Measurements from ENCODE around the gene LIM2.
A peak's percentile ranks its signal among the peaks of the same experiment; 100 is the strongest.

The LIM2 gene

GRCh38 chr19:51339313-51339686 lies 48.5 kb downstream of the LIM2 start:
- no peak for DNase-seq (ENCODE audit: low read depth)

DNA sequence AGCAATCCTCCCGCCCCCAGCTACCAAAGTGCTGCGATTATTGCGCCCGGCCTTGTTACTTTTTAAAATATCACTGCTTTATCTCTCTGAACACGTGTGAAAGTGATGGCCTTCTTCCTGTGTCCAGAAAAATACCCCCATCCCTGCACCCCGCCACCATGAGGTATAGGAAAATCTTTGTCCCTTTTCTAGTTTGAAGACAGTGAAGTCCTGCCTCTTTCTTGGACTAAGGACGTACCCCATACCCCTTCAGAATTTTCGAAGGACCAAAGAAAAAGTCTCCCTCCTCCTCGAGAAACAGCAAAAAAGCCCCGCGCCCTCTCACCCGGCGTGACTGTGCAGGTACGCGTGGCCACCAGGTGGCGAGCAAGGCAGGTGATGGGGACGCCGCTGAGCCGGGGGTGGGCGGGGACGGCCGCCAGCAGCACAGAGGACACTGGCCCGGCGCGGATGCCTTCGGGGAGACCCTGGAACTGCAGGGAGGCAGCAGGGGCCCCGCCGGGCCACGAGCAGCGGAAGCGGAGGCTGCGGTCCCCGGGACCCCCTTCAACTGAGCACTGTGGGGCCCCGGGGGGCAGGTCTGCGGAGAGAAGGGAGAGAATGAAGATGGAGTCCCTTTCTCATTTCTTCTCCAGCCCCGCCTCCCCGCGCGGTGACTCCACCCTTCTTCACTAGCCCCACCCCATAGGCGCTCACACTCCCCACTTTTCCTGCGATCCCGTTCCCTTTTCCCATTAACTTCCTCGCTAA lies 49.0 kb downstream of the LIM2 start:
- peak; percentile 34 for DNase-seq (ENCODE audit: low read depth)

GRCh38 chr19:51337861-51338562 lies 49.8 kb downstream of the LIM2 start:
- DNase-seq (ENCODE audit: low read depth), result no peak

GRCh38 chr19:51337141-51337860 lies 50.5 kb downstream of the LIM2 start:
- DNase-seq (ENCODE audit: low read depth), result no peak

GRCh38 chr19:51333836-51334460 lies 53.8 kb downstream of the LIM2 start:
- no peak for DNase-seq (ENCODE audit: low read depth)

DNA sequence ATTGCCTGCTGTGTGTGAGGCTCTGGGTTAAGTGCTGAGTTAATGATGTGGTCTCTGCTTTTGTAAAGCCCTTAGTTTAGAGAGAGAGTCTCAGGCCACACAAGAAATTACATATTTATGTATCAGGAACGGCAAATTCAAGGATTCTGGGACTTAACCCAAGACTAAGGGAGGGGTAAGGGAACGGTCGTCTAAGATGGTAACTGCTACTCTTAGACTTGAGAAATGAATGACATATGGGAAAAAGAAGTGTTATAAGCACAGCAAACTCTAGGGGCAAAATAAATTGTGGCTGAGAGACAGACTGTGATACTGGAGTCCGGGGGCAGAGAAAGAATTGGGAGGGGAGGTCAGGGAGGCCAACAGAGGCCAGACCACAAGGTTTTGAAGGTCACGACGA lies 56.1 kb downstream of the LIM2 start:
- DNase-seq (ENCODE audit: low read depth), result no peak

DNA sequence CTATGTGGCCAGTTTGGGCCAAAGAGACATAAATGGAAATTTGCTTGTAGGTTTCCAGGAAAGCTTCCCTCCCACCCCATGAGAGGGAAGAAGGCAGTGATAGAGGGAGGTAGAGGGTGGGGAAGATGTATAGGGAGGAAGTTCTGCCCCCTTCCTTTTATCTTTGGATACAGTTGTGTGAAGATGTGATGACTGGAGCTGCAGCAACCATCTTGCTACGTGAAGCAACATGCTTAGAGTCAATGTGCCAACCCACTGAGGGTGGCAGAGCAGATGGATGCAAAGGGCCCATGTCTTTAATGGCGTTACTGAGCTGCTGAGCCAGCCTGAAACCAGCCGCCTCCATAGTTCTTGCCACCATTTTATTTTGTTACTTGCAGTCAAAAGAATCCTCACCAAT lies 56.6 kb downstream of the LIM2 start:
- no peak for DNase-seq (ENCODE audit: low read depth)

- no peak for DNase-seq (ENCODE audit: low read depth)
These were observed 57.4 kb downstream of the LIM2 start for GRCh38 chr19:51330366-51330765.
